Activated CD4-positive, alpha-beta T cell treated with anti-CD3 and anti-CD28 coated beads, Interleukin-2, amount 10 ng/mL, durations not matched to agents 7 days and 5 days (primary cell): ENCODE measurements around the gene PHC2. TPM values are rescaled to one million over a fixed set of nuclear protein-coding genes. Genes with fewer than 3 reads are reported as not detected.

Source experiments
- CTCF ChIA-PET: fragments of 350-600 bp; sonication (Branson Sonifier 250); formaldehyde crosslinking; loops from one replicate; lab custom pipeline; 2021; ENCODE audit warnings: antibody characterized with exemption; lab: Charles Lee
- POLR2A ChIA-PET: fragments of 350-600 bp; sonication (Branson Sonifier 250); formaldehyde crosslinking; loops from one replicate; lab custom pipeline; 2021; ENCODE audit warnings: antibody characterized with exemption; lab: Charles Lee
- DNase-seq: peaks from one replicate; pipeline ENCODE4 v3.0.0-alpha.2; 2020
- H3K27ac Mint-ChIP-seq: one replicate; pipeline ENCODE4 v1.8.0; 2021; ENCODE audit warnings: mild to moderate bottlenecking, moderate library complexity, mixed read lengths
- H3K27me3 Mint-ChIP-seq: one replicate; pipeline ENCODE4 v1.8.0; 2021; ENCODE audit warnings: mixed read lengths
- H3K36me3 Mint-ChIP-seq: one replicate; pipeline ENCODE4 v1.8.0; 2021; ENCODE audit warnings: low read depth, mixed read lengths
- H3K4me1 Mint-ChIP-seq: one replicate; pipeline ENCODE4 v1.8.0; 2021; ENCODE audit warnings: mixed read lengths
- H3K4me3 Mint-ChIP-seq: one replicate; pipeline ENCODE4 v1.8.0; 2021; ENCODE audit warnings: mild to moderate bottlenecking, moderate library complexity, mixed read lengths
- H3K9me3 Mint-ChIP-seq: one replicate; pipeline ENCODE4 v1.8.0; 2021; ENCODE audit warnings: mixed read lengths
- total RNA-seq, 2 experiments: library from RNA; stranded (reverse); gene quantifications; one replicate each; pipeline ENCODE4 v1.2.3, GENCODE V29; 2021

The PHC2 gene
- total RNA-seq, 2 experiments from 2014 or later = 43.2 to 48.3 TPM

DNA sequence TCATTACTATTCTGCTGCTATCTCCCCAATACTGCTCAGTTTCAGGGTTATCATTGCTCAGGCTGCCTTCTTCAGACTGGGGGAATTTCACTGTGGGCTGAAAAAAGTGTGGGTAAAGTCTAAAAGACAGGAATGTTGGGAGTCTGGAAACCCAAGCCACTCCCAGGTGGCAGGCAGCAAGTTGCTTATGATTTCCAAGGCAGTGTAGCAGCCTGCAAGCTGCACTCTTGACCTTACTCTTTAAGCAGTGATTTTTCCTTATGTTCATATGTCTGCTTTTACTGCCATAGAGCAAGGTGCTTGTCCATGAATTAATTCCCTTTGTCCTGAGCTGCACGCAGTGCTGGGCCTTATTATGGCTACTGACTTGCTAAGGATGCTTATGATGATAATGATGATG is 53.1 kb downstream of the PHC2 start:
- H3K27ac Mint-ChIP-seq = no peak overlapping the region
- peaks cover 43% of the 10 kb centered on the region for H3K4me1 Mint-ChIP-seq
- POLR2A ChIA-PET = no interaction called here
- CTCF ChIA-PET = no interaction called here
- DNase-seq = no peak
- H3K27me3 Mint-ChIP-seq = peaks cover 20% of the 10 kb centered on the region
- no peak overlapping the region for H3K4me3 Mint-ChIP-seq
- no peaks in the 10 kb centered on the region for H3K9me3 Mint-ChIP-seq
- no peaks in the 10 kb centered on the region for H3K36me3 Mint-ChIP-seq

DNA sequence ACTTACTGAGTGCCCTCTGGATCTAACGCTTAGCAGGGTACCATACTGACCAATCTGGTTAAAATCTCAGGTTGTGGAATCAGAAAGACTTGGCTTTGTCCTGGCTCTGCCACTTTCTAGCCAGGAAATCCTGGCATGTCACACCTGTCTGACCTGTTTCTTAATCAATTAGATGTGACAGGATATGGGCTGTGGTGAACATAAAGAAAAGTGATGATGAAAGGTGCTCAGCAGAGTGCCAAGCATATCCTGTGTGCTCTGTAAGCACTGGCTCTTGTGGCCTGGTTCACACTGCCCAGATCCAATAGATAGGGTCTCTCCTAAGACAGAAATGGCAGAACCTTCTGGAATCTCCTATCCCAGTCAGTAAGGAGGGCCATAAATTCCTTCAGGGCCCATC is 53.9 kb downstream of the PHC2 start:
- POLR2A ChIA-PET = no interaction called here
- Mint-ChIP-seq H3K27me3 (peaks cover 15% of the 10 kb centered on the region), H3K36me3 (no peaks in the 10 kb centered on the region), H3K4me3 (no peak overlapping the region), H3K4me1 (peaks cover 43% of the 10 kb centered on the region), H3K27ac (no peak overlapping the region), H3K9me3 (no peaks in the 10 kb centered on the region)
- CTCF ChIA-PET = no interaction called here
- DNase-seq = peak; percentile 24

GRCh38 chr1:33375316-33375715 is 55.6 kb downstream of the PHC2 start:
- no peaks in the 10 kb centered on the region for H3K36me3 Mint-ChIP-seq
- H3K4me3 Mint-ChIP-seq = no peak overlapping the region
- POLR2A ChIA-PET = no interaction called here
- peaks cover 31% of the 10 kb centered on the region for H3K4me1 Mint-ChIP-seq
- H3K27me3 Mint-ChIP-seq = peaks cover 6% of the 10 kb centered on the region
- no peaks in the 10 kb centered on the region for H3K9me3 Mint-ChIP-seq
- CTCF ChIA-PET = no interaction called here
- H3K27ac Mint-ChIP-seq = no peak overlapping the region
- DNase-seq = no peak

GRCh38 chr1:33374336-33375105 is 56.4 kb downstream of the PHC2 start:
- CTCF ChIA-PET = no interaction called here
- POLR2A ChIA-PET = no interaction called here
- Mint-ChIP-seq H3K36me3 (no peaks in the 10 kb centered on the region), H3K27me3 (no peaks in the 10 kb centered on the region), H3K4me1 (peaks cover 23% of the 10 kb centered on the region), H3K27ac (no peak overlapping the region), H3K4me3 (no peak overlapping the region), H3K9me3 (no peaks in the 10 kb centered on the region)
- no peak for DNase-seq

- ChIA-PET CTCF (no interaction called here), POLR2A (no interaction called here)
- Mint-ChIP-seq H3K4me3 (no peak overlapping the region), H3K4me1 (peaks cover 21% of the 10 kb centered on the region), H3K9me3 (no peaks in the 10 kb centered on the region), H3K27me3 (no peaks in the 10 kb centered on the region), H3K36me3 (no peaks in the 10 kb centered on the region), H3K27ac (peak overlapping the region; percentile 3)
- no peak for DNase-seq
Observed at GRCh38 chr1:33373606-33374005, 57.3 kb downstream of the PHC2 start.

DNA sequence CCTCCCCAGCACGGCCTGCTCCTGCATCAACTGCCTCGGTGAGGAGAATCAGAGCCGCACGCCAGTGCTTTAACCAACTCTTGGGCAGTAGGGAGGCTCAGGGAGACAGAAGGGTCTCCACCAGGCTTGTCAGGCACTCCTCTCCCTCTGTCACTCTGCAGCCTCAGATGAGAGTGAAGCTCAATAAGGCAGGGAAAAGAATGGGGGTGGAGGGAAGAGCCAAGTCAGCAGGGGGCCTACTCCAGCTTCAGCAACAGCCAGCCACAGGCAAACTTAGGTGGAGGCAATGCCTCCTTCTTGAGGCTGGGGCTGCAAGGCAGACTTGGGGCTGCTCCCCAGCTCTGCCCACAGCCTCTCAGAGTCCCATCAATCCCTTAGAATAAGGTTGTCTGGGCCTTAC is 58.2 kb downstream of the PHC2 start:
- DNase-seq = no peak
- no peaks in the 10 kb centered on the region for H3K9me3 Mint-ChIP-seq
- no peaks in the 10 kb centered on the region for H3K36me3 Mint-ChIP-seq
- no peaks in the 10 kb centered on the region for H3K27me3 Mint-ChIP-seq
- ChIA-PET POLR2A (no interaction called here), CTCF (interaction anchor here (1.2 kb wide), 1 partner anchor 12 kb away, joined by 3 read pairs; no protein-coding TSS in a partner anchor)
- H3K4me3 Mint-ChIP-seq = no peak overlapping the region
- H3K27ac Mint-ChIP-seq = no peak overlapping the region
- peaks cover 14% of the 10 kb centered on the region for H3K4me1 Mint-ChIP-seq

DNA sequence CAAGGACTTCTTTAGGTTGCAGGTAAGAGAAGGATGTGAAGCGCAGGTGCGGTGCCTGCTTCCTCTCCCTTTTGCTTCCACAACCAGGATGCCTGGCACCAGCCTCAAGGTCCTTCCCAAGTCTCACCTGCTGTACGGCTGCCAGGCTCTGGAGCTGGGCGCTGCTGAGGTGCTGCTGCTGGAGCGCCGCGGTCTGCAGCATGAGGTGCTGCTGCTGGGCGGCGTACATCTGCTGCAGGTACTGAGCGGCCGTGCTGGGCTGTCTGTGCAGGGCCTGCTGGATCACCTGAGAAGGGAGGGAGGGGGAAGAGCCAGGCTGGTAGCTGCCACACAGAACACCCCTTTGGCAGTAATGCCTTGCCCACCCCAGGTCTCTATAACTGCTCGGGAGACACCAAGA is 58.7 kb downstream of the PHC2 start:
- POLR2A ChIA-PET = no interaction called here
- Mint-ChIP-seq H3K36me3 (no peaks in the 10 kb centered on the region), H3K27ac (no peak overlapping the region), H3K4me3 (no peak overlapping the region), H3K4me1 (peaks cover 12% of the 10 kb centered on the region), H3K9me3 (no peaks in the 10 kb centered on the region), H3K27me3 (no peaks in the 10 kb centered on the region)
- CTCF ChIA-PET = interaction anchor here (1.2 kb wide), 1 partner anchor 12 kb away, joined by 3 read pairs; no protein-coding TSS in a partner anchor
- no peak for DNase-seq

DNA sequence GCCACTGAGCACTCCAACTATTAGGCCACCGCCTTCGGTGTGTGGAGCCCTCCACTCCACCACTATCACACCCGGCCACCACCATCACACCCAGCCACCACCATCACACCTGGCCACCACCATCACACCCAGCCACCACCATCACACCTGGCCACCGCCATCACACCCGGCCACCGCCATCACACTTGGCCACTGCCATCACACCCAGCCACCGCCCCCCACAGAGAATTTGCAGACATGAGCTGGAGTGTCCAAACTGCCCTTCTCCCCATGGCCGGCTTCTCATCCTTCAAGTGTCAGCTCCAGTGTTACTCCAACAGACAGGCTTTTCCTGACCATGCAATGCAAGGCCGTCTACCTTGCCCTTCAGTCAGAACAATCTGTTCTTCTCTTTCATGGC is 59.6 kb downstream of the PHC2 start:
- CTCF ChIA-PET = interaction anchor here (2.1 kb wide), 1 partner anchor 76 kb away, joined by 5 read pairs; no protein-coding TSS in a partner anchor
- Mint-ChIP-seq H3K27ac (no peak overlapping the region), H3K27me3 (no peaks in the 10 kb centered on the region), H3K4me1 (peaks cover 3% of the 10 kb centered on the region), H3K9me3 (no peaks in the 10 kb centered on the region), H3K4me3 (no peak overlapping the region), H3K36me3 (no peaks in the 10 kb centered on the region)
- POLR2A ChIA-PET = no interaction called here
- no peak for DNase-seq

GRCh38 chr1:33370827-33371226 is 60.1 kb downstream of the PHC2 start:
- H3K36me3 Mint-ChIP-seq = no peaks in the 10 kb centered on the region
- H3K4me3 Mint-ChIP-seq = no peak overlapping the region
- no peak overlapping the region for H3K27ac Mint-ChIP-seq
- no peaks in the 10 kb centered on the region for H3K27me3 Mint-ChIP-seq
- no peak for DNase-seq
- ChIA-PET CTCF (interaction anchor here (2.1 kb wide), 1 partner anchor 75 kb away, joined by 5 read pairs; no protein-coding TSS in a partner anchor), POLR2A (no interaction called here)
- peaks cover 2% of the 10 kb centered on the region for H3K4me1 Mint-ChIP-seq
- H3K9me3 Mint-ChIP-seq = no peaks in the 10 kb centered on the region

- H3K9me3 Mint-ChIP-seq = no peaks in the 10 kb centered on the region
- no peaks in the 10 kb centered on the region for H3K36me3 Mint-ChIP-seq
- H3K27me3 Mint-ChIP-seq = no peaks in the 10 kb centered on the region
- POLR2A ChIA-PET = no interaction called here
- no peak overlapping the region for H3K27ac Mint-ChIP-seq
- H3K4me3 Mint-ChIP-seq = no peak overlapping the region
- H3K4me1 Mint-ChIP-seq = peaks cover 2% of the 10 kb centered on the region
- CTCF ChIA-PET = interaction anchor here (0.6 to 2.1 kb wide), 4 partner anchors 28 to 440 kb away, joined by 3 to 5 read pairs (median 4); no protein-coding TSS in a partner anchor
- no peak for DNase-seq
Observed at GRCh38 chr1:33370301-33370700, 60.6 kb downstream of the PHC2 start.

DNA sequence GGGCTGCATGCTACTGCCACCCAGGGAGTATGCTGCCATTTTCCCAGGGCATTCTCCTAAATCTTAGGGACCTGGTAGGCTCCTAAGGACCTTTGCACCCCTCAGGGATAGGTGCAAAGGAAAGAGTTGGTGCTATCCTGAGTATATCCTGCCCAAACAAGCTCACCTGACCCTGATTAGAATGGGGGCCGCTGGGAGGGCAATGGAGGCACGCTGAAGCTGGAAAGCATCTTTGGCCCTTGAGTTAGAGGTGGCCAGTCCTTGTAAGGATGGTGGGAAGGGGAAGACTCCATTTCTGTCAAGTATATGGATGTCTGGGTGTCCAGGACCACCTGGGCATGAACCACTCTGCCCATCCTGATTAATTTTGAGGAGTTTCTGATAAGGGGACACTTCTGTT is 61.1 kb downstream of the PHC2 start:
- ChIA-PET CTCF (interaction anchor here (0.6 to 2.1 kb wide), 5 partner anchors 9 to 440 kb away, joined by 3 to 5 read pairs (median 3); no protein-coding TSS in a partner anchor), POLR2A (no interaction called here)
- Mint-ChIP-seq H3K27ac (no peak overlapping the region), H3K4me3 (no peak overlapping the region), H3K36me3 (no peaks in the 10 kb centered on the region), H3K9me3 (no peaks in the 10 kb centered on the region), H3K27me3 (no peaks in the 10 kb centered on the region), H3K4me1 (peaks cover 2% of the 10 kb centered on the region)
- DNase-seq = no peak

DNA sequence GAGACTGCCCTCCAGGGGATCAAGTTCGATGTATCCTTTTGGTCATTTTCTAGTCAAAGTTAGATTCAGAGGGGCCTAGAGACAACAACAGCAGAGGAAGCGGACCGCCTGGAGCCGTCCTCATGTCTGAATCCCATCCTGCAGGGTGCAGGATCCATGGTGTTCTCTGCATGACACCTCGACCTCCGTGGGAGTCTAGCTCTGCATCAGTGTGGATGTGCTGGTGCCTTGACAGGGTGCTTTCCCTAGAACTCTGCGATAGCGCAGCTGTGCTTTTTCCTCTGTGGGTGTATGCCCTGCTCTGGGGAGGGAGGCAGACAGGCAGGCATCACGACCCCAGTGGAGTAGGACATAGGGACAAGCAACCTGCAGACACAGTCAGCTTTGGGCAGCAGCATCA is 61.8 kb downstream of the PHC2 start:
- Mint-ChIP-seq H3K27me3 (no peaks in the 10 kb centered on the region), H3K27ac (no peak overlapping the region), H3K36me3 (no peaks in the 10 kb centered on the region), H3K9me3 (no peaks in the 10 kb centered on the region), H3K4me3 (no peak overlapping the region), H3K4me1 (peaks cover 2% of the 10 kb centered on the region)
- CTCF ChIA-PET = interaction anchor here (0.8 to 1.3 kb wide), 4 partner anchors 9 to 289 kb away, joined by 3 read pairs; no protein-coding TSS in a partner anchor
- POLR2A ChIA-PET = no interaction called here
- DNase-seq = no peak

DNA sequence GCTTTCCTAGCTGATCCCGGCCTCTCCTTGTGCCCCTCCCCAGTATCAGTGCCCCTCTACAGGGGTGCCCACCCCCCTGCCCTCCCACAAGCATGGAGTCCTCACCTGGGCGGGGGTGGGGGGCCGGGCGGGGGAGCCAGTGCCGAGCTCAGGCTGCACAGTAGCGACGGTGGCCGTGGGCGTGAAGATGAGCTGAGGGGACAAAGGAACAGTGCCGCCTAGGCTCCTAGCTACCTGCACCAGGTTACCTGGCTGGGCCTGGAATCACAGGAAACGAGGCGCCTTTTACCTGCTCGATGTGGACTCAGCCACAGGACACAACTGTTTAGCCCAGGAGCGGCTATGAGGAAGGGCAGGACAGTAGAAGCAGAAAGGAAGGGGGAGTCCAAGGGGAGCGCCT is 62.5 kb downstream of the PHC2 start:
- CTCF ChIA-PET = interaction anchor here (0.8 to 1.0 kb wide), 2 partner anchors 22 to 288 kb away, joined by 3 read pairs; no protein-coding TSS in a partner anchor

More for the DNA sequence above, 62.5 kb downstream of the PHC2 start:
- Mint-ChIP-seq H3K27ac (no peak overlapping the region), H3K4me3 (no peak overlapping the region), H3K27me3 (no peaks in the 10 kb centered on the region), H3K36me3 (no peaks in the 10 kb centered on the region), H3K9me3 (no peaks in the 10 kb centered on the region), H3K4me1 (peaks cover 2% of the 10 kb centered on the region)
- no peak for DNase-seq
- POLR2A ChIA-PET = no interaction called here
